Heart right ventricle (tissue), 16 donors: ENCODE measurements around the gene ZFP36L1. TPM values are rescaled to one million over a fixed set of nuclear protein-coding genes. Genes with fewer than 3 reads are reported as not detected.

ENCODE experiments used
- ATAC-seq, 8 donors: fragments of 200-7000 bp; cut with Tn5 transposase; one replicate each; pipeline ENCODE4 v1.9.1; 2020; ENCODE audit warnings: mild to moderate bottlenecking in 8 of 8, moderate library complexity in 8 of 8, moderate number of reproducible peaks in 1 of 8
- DNase-seq, 2 donors: peaks; one replicate each; pipeline ENCODE4 v3.0.0-alpha.2; 2020
- H3K27ac ChIP-seq, 10 donors: fragments of 200-600 bp; sonication (generic) in 2 of 10; one replicate each; pipeline versions ENCODE4 v1.5.0 to v1.8.0; 2020 to 2022; ENCODE audit warnings: mild to moderate bottlenecking in 3 of 10
- H3K27me3 ChIP-seq, 7 donors: fragments of 200-600 bp; one replicate each; pipeline ENCODE4 v1.8.0; 2021 to 2022; ENCODE audit warnings: mild to moderate bottlenecking in 2 of 7
- H3K36me3 ChIP-seq, 9 donors: fragments of 200-600 bp; sonication (generic) in 1 of 9; one replicate each; pipeline versions ENCODE4 v1.5.0 to v1.8.0; 2020 to 2022; ENCODE audit warnings: mild to moderate bottlenecking in 2 of 9
- H3K4me1 ChIP-seq, 9 donors: fragments of 200-600 bp; sonication (generic) in 1 of 9; one replicate each; pipeline versions ENCODE4 v1.5.0 to v1.8.0; 2020 to 2022; ENCODE audit warnings: mild to moderate bottlenecking in 4 of 9
- H3K4me3 ChIP-seq, 10 donors: fragments of 200-600 bp; sonication (generic) in 2 of 10; one replicate each; pipeline versions ENCODE4 v1.5.0 to v1.8.0; 2020 to 2022; ENCODE audit warnings: mild to moderate bottlenecking in 7 of 10, moderate library complexity in 2 of 10
- H3K9me3 ChIP-seq, 11 donors: fragments of 200-600 bp in 10 of 11; sonication (generic) in 2 of 11; one replicate each; pipeline versions ENCODE4 v1.5.0 to v1.8.0; 2013 to 2022; ENCODE audit warnings: mild to moderate bottlenecking in 2 of 11, control low read depth in 1 of 11, moderate library complexity in 1 of 11
- CTCF ChIP-seq, 9 donors: fragments of 200-600 bp; sonication (generic) in 2 of 9; IDR thresholded peaks; one replicate each; pipeline versions ENCODE4 v1.5.0 to v1.8.0; 2021 to 2022; ENCODE audit warnings: antibody characterized with exemption in 9 of 9, mild to moderate bottlenecking in 5 of 9, moderate library complexity in 1 of 9
- WGBS, 2 donors: extraction: QIAGEN DNeasy Blood & Tissue Kit; methylation state at CpG; one replicate each; pipeline ENCODE4 v1.1.7; 2013; ENCODE audit warnings: inconsistent platforms in 1 of 2; 5-methylcytosine and 5-hydroxymethylcytosine counted together
- intact Hi-C, 10 donors: fragments of 100-400 bp; cut with DNase I; formaldehyde crosslinking; loops; one replicate each; pipeline versions ENCODE4 v1.11.1 to v1.14.2; 2022
- polyA plus RNA-seq, 2 donors: library from polyadenylated mRNA; stranded (reverse); fragments of 200-250 nt; gene quantifications; one replicate each; pipeline ENCODE4 v1.2.3, GENCODE V29; 2013
- total RNA-seq, 10 donors: library from RNA; stranded (reverse); fragmentation: NEBNext Ultra II Directional in 3 of 10; extraction: Animal tissue kit (Norgen Biotek cat#: 25700) in 3 of 10; gene quantifications; one replicate each; pipeline versions ENCODE4 v1.2.1 to v1.2.4, GENCODE V29; 2021 to 2023
- donor health status: Arrhythmogenic right ventricular cardiomyopathy.
- donor health status: ischemic (EF 13 %, LVEDD 7.1; RV severe dilation, severe dysfunction).
- donor health status: healthy with polysubstance abuse.
- donor health status: DM: no; HTN: yes; CAD: no.
- donor health status: DM: no; HTN: no; CAD: no.
- donor health status: ischemic (EF 25% LVEDD 6.9; RV normal size, moderate dysfunction).
- donor health status: ischemic (EF 25% LVEDD 5.7; RV mildly dilated, moderate dysfunction).
- donor health status: healthy.
- donor health status: DM: yes; HTN: yes; CAD: no.
- donor health status: Ischemic cardiomyopathy.
- donor health status: ischemic (EF 35%, LVEDD 5.7; RV mildly dilated, moderate dysfunction).
- donor health status: nonischemic (EF 11% LVEDD 7.7; RV severe dilation, severe dysfunction).
- donor health status: DM: yes; HTN: yes; CAD: no.
- donor health status: PGD.
- donor health status: ischemic (EF 29% LVEDD 5.4; RV normal size, mild dysfunction).
- donor health status: nonischemic (EF 23%, LVEDD 6.1; RV moderate dilation, normal function).

Gene ZFP36L1
- total and polyA plus RNA-seq, 12 donors, result 40.8 to 127 (median 53.1) TPM

DNA sequence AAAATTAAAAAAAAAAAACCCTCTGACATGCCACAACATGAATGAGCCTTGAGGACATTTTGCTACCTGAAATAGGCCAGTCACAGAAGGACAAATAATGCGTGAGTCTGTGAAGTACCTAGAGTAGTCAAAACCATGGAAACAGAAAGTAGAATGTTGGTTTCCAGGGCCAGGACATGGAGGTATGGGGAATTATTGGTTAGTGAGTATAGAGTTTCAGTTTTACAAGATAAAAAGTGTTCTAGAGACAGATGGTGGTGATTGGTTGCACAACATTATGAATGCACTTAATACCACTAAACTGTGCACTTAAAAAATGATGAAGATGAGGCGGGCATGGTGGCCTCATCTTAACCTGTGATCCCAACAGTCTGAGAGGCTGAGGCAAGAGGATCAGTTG lies 47.6 kb upstream of the ZFP36L1 start:
- DNase-seq (no peak), ATAC-seq (no peak)
- intact Hi-C loops, result loop anchor here in 3 of 10 donors (5.0 kb wide), 5 partner anchors 898 to 1003 kb away; no protein-coding TSS in a partner anchor
- Histone ChIP-seq H3K27ac (peak overlapping the region in 1 of 10 donors; percentile 71), H3K4me1 (peaks cover 0 to 24% (median 3%) of the 10 kb centered on the region in 9 donors), H3K27me3 (no peaks in the 10 kb centered on the region), H3K9me3 (peaks cover 0 to 31% (median 11%) of the 10 kb centered on the region in 11 donors), H3K4me3 (no peak overlapping the region), H3K36me3 (no peaks in the 10 kb centered on the region)
- WGBS, 2 donors, result 95 to 98% methylated on average over 2 of the region's 2 CpGs
- no peak for TF ChIP-seq CTCF (IDR thresholded peaks at IDR 0.05)

GRCh38 chr14:68836082-68836481 lies 43.2 kb upstream of the ZFP36L1 start:
- TF ChIP-seq CTCF (IDR thresholded peaks at IDR 0.05), result no peak
- Histone ChIP-seq H3K4me3 (no peak overlapping the region), H3K36me3 (no peaks in the 10 kb centered on the region), H3K4me1 (peaks cover 0 to 8% (median 0%) of the 10 kb centered on the region in 9 donors), H3K27me3 (no peaks in the 10 kb centered on the region), H3K27ac (no peak overlapping the region), H3K9me3 (peaks cover 0 to 42% (median 11%) of the 10 kb centered on the region in 11 donors)
- DNase-seq, result no peak
- intact Hi-C loops, result no loop called here
- WGBS, 2 donors, result 46 to 91% methylated on average over 1 of the region's 1 CpG
- no peak for ATAC-seq

DNA sequence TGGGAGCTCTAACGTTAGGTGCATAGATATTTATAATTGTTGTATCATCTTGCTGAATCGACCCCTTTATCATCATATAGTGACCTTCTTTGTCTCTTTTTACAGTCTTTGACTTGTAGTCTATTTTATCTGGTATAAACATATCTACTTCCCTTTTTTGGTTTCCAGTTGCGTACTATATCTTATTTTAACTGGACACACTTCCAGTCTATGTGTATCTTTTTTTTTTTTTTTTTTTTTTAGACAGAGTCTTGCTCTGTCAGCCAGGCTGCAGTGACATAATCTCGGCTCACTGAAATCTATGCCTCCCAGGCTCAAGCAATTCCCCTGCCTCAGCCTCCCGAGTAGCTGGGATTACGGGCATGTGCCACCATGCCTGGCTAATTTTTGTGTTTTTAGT lies 41.9 kb upstream of the ZFP36L1 start:
- Histone ChIP-seq H3K36me3 (no peaks in the 10 kb centered on the region), H3K9me3 (peaks cover 0 to 52% (median 11%) of the 10 kb centered on the region in 11 donors), H3K4me3 (no peak overlapping the region), H3K27me3 (no peaks in the 10 kb centered on the region), H3K27ac (no peak overlapping the region), H3K4me1 (no peaks in the 10 kb centered on the region)
- no peak for DNase-seq
- WGBS, 2 donors, result 70 to 75% methylated on average over 6 of the region's 6 CpGs
- TF ChIP-seq CTCF (IDR thresholded peaks at IDR 0.05), result no peak
- intact Hi-C loops, result no loop called here
- ATAC-seq, result no peak

GRCh38 chr14:68828698-68829097 lies 35.8 kb upstream of the ZFP36L1 start:
- Histone ChIP-seq H3K36me3 (no peaks in the 10 kb centered on the region), H3K27ac (no peak overlapping the region), H3K4me3 (no peak overlapping the region), H3K9me3 (peaks cover 0 to 16% (median 0%) of the 10 kb centered on the region in 11 donors), H3K27me3 (no peaks in the 10 kb centered on the region), H3K4me1 (peaks cover 0 to 9% (median 4%) of the 10 kb centered on the region in 9 donors)
- intact Hi-C loops, result loop anchor here in 3 of 10 donors (10.0 kb wide), 3 partner anchors 894 to 994 kb away; no protein-coding TSS in a partner anchor
- no peak for ATAC-seq
- no peak for DNase-seq
- TF ChIP-seq CTCF (IDR thresholded peaks at IDR 0.05), result no peak
